IMR-90 (cell line): ENCODE data around the gene ABCF3. TPM values are rescaled to one million over a fixed set of nuclear protein-coding genes. Genes with fewer than 3 reads are reported as not detected.

ENCODE experiments used
- ATAC-seq: fragments of 200-7000 bp; cut with Tn5 transposase; 2 replicates; pipeline ENCODE4 v1.9.1; 2020; ENCODE audit warnings: low read depth, mild to moderate bottlenecking, moderate library complexity
- BruUV-seq: library from RNA; stranded (reverse); fragments of 400-500 nt; replicated peaks from 2 replicates; lab custom pipeline; 2021; lab: Mats Ljungman, UMichigan
- CTCF ChIA-PET: fragments of 300-600 bp; formaldehyde crosslinking; extraction: SDS; loops from one replicate; lab custom pipeline; 2021; ENCODE audit warnings: antibody characterized with exemption; lab: Yijun Ruan, JAX
- POLR2A ChIA-PET: fragments of 300-600 bp; sonication (Branson Sonifier 250); formaldehyde crosslinking; loops from one replicate; lab custom pipeline; 2022; ENCODE audit warnings: antibody characterized with exemption; ENCODE audit not compliant: unreplicated experiment; lab: Charles Lee
- DNase-seq: peaks from one replicate; pipeline ENCODE4 v3.0.0; 2013
- H2AFZ ChIP-seq: replicated peaks from 2 replicates; pipeline ENCODE3; 2013; ENCODE audit warnings: low read length, mild to moderate bottlenecking; ENCODE audit not compliant: poor library complexity
- H2AK5ac ChIP-seq: 2 replicates; pipeline ENCODE4 v1.6.1; 2013; ENCODE audit warnings: low read depth, low read length, inconsistent platforms
- H2AK9ac ChIP-seq: replicated peaks from 2 replicates; pipeline ENCODE3; 2013; ENCODE audit warnings: mild to moderate bottlenecking, low read depth, low read length, moderate library complexity; ENCODE audit not compliant: poor library complexity
- H2BK120ac ChIP-seq: 2 replicates; pipeline ENCODE4 v1.6.1; 2013; ENCODE audit warnings: low read depth, low read length, inconsistent platforms
- H2BK15ac ChIP-seq: 3 replicates; pipeline ENCODE4 v1.6.1; 2013; ENCODE audit warnings: low read depth, low read length, inconsistent platforms
- H2BK20ac ChIP-seq: 2 replicates; pipeline ENCODE4 v1.6.1; 2013; ENCODE audit warnings: low read depth, mild to moderate bottlenecking, inconsistent platforms, low read length, moderate library complexity
- H2BK5ac ChIP-seq: 2 replicates; pipeline ENCODE4 v1.6.1; 2013; ENCODE audit warnings: mild to moderate bottlenecking, low read depth, low read length, inconsistent platforms; ENCODE audit not compliant: poor library complexity, severe bottlenecking
- H3K14ac ChIP-seq: replicated peaks from 2 replicates; pipeline ENCODE4 v1.6.1; 2013; ENCODE audit warnings: low read depth, low read length, inconsistent platforms
- H3K18ac ChIP-seq: 2 replicates; pipeline ENCODE4 v1.6.1; 2013; ENCODE audit warnings: low read depth, low read length, control low read depth
- H3K23ac ChIP-seq: 2 replicates; pipeline ENCODE4 v1.6.1; 2013; ENCODE audit warnings: low read depth, low read length, inconsistent platforms
- H3K27ac ChIP-seq: 2 replicates; pipeline ENCODE4 v1.5.1; 2013; ENCODE audit warnings: mild to moderate bottlenecking, control low read depth, low read length; ENCODE audit not compliant: insufficient read depth
- H3K27me3 ChIP-seq: 2 replicates; pipeline ENCODE4 v1.6.1; 2013; ENCODE audit warnings: low read length; ENCODE audit not compliant: control insufficient read depth, insufficient read depth
- H3K36me3 ChIP-seq: 2 replicates; pipeline ENCODE4 v1.6.1; 2013; ENCODE audit warnings: low read length, mixed read lengths; ENCODE audit not compliant: control insufficient read depth, insufficient read depth
- H3K4ac ChIP-seq: 2 replicates; pipeline ENCODE4 v1.6.1; 2013; ENCODE audit warnings: low read depth, low read length, inconsistent platforms
- H3K4me1 ChIP-seq: 2 replicates; pipeline ENCODE4 v1.6.1; 2013; ENCODE audit warnings: low read length, mixed read lengths; ENCODE audit not compliant: control insufficient read depth, insufficient read depth
- H3K4me2 ChIP-seq: 2 replicates; pipeline ENCODE4 v1.6.1; 2013; ENCODE audit warnings: low read depth, mild to moderate bottlenecking, control low read depth, low read length, moderate library complexity
- H3K4me3 ChIP-seq: 2 replicates; pipeline ENCODE4 v1.5.1; 2013; ENCODE audit warnings: low read depth, mild to moderate bottlenecking, control low read depth, low read length, moderate library complexity; ENCODE audit not compliant: insufficient read depth
- H3K56ac ChIP-seq: 2 replicates; pipeline ENCODE4 v1.6.1; 2013; ENCODE audit warnings: low read length, inconsistent platforms; ENCODE audit not compliant: insufficient read depth; ENCODE audit errors: extremely low read depth
- H3K79me1 ChIP-seq, 2 experiments: 2 replicates each; pipeline ENCODE4 v1.6.1; 2013; ENCODE audit warnings: low read length in 2 of 2, inconsistent platforms in 1 of 2, low read depth in 1 of 2
- H3K9ac ChIP-seq: 2 replicates; pipeline ENCODE4 v1.6.1; 2013; ENCODE audit warnings: low read depth, low read length, control low read depth
- H3K9me1 ChIP-seq: 2 replicates; pipeline ENCODE4 v1.6.1; 2013; ENCODE audit warnings: low read length, inconsistent platforms; ENCODE audit not compliant: insufficient read depth
- H3K9me3 ChIP-seq: 2 replicates; pipeline ENCODE4 v1.6.1; 2013; ENCODE audit warnings: low read length; ENCODE audit not compliant: control insufficient read depth, insufficient read depth
- H4K20me1 ChIP-seq: 2 replicates; pipeline ENCODE4 v1.6.1; 2013; ENCODE audit warnings: low read length, inconsistent platforms; ENCODE audit not compliant: insufficient read depth
- H4K5ac ChIP-seq: 2 replicates; pipeline ENCODE4 v1.6.1; 2013; ENCODE audit warnings: mild to moderate bottlenecking, low read depth, low read length, control low read depth
- H4K8ac ChIP-seq, 2 experiments: 2 replicates each; pipeline ENCODE4 v1.6.1; 2013; ENCODE audit warnings: low read depth in 2 of 2, low read length in 2 of 2, control low read depth in 1 of 2, inconsistent platforms in 1 of 2
- H4K91ac ChIP-seq: 2 replicates; pipeline ENCODE4 v1.6.1; 2013; ENCODE audit warnings: low read depth, low read length, inconsistent platforms; ENCODE audit not compliant: insufficient read depth
- NFE2L2 ChIP-seq: fragments of 150-350 bp; IDR thresholded peaks from 2 replicates; pipeline ENCODE4 v1.6.1; 2016; ENCODE audit warnings: low read depth, mild to moderate bottlenecking, low read length
- RCOR1 ChIP-seq: IDR thresholded peaks from 2 replicates; pipeline ENCODE4 v1.6.1; 2012; ENCODE audit warnings: mild to moderate bottlenecking, low read length, improper control_type of control experiment; ENCODE audit not compliant: insufficient replicate concordance
- WGBS, 2 experiments: methylation state at CpG; one replicate each; pipeline versions ENCODE4 v1.1.5 to v1.1.7; 2013; ENCODE audit warnings: missing lambda C conversion rate in 2 of 2; ENCODE audit not compliant: insufficient read length in 1 of 2; ENCODE audit errors: extremely low coverage in 2 of 2; 5-methylcytosine and 5-hydroxymethylcytosine counted together
- dilution Hi-C: fragments of 300-500 bp; cut with HindIII; formaldehyde crosslinking; loops from one replicate; pipeline ENCODE4 v1.14.3; 2018; ENCODE audit warnings: low sequenced_read_pairs; ENCODE audit not compliant: unreplicated experiment
- in situ Hi-C: fragments of 300-500 bp; cut with MboI; formaldehyde crosslinking; loops from 3 replicates; pipeline ENCODE4 v1.14.3; 2019; ENCODE audit warnings: low sequenced_read_pairs, inconsistent platforms, mixed read lengths
- intact Hi-C: fragments of 100-400 bp; cut with micrococcal nuclease; formaldehyde crosslinking; loops from 2 replicates; pipeline ENCODE4 v1.10.0; 2022
- polyA plus RNA-seq, 3 experiments: library from polyadenylated mRNA; depleted of rRNA; stranded (reverse); fragments of >200 nt; gene quantifications; 2 replicates each; pipeline ENCODE4 v1.2.3, GENCODE V29; 2012; ENCODE audit warnings: low replicate concordance in 1 of 3
- total RNA-seq: library from RNA; depleted of rRNA; stranded (reverse); fragments of >200 nt; gene quantifications from 2 replicates; pipeline ENCODE4 v1.2.3, GENCODE V29; 2012
- TF ChIP-seq, protein P1 (sequence below): fragments of 150-350 bp; IDR thresholded peaks from 2 replicates; pipeline ENCODE4 v1.6.1; 2017; ENCODE audit warnings: mild to moderate bottlenecking, antibody characterized with exemption, low read length, low read depth
- TF ChIP-seq, protein P2 (sequence below): fragments of 150-350 bp; IDR thresholded peaks from 2 replicates; pipeline ENCODE4 v1.6.1; 2016; ENCODE audit warnings: low read depth, mild to moderate bottlenecking, low read length, moderate library complexity, borderline replicate concordance
- TF ChIP-seq, protein P3 (sequence below): conservative IDR thresholded peaks from 2 replicates; pipeline ENCODE4 v1.5.1; 2012; ENCODE audit warnings: mild to moderate bottlenecking, low read depth, low read length, improper control_type of control experiment

The ABCF3 gene
- total and polyA plus RNA-seq, 2 of the 4 experiments (the other 2 are of a cell fraction): 36.9 to 59.2 TPM

DNA sequence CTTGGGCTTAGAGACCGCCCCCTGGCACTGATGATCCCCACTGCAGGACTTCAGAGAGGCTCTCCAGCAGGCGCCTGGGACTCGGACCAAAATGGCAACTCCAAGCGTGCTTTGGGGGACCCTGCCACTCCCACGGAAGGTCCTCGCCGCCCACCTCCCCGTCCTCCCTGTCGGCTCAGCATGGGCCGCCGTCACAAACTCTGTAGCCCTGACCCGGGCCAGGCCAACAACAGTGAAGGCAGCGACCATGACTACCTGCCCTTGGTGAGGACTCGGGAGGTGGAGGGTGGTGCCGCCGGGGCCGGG lies 55.1 kb downstream of the ABCF3 start:
- 40% methylated on average over 1 of the region's 17 CpGs; no CpG with 5 or more reads in 1 of the 2 experiments for WGBS, 2 experiments
- no peaks in the 10 kb centered on the region for H3K4me1 ChIP-seq
- H2BK20ac ChIP-seq: no peak overlapping the region
- H3K9me3 ChIP-seq: no peaks in the 10 kb centered on the region
- dilution Hi-C loops: no loop called here
- H3K23ac ChIP-seq: no peak overlapping the region
- H3K36me3 ChIP-seq: peaks cover 33% of the 10 kb centered on the region
- no peak overlapping the region for H3K4me2 ChIP-seq
- POLR2A ChIA-PET: no interaction called here
- H3K27ac ChIP-seq: no peak overlapping the region
- no peak overlapping the region for H4K8ac ChIP-seq
- no peak overlapping the region for H2BK5ac ChIP-seq
- H3K27me3 ChIP-seq: peaks cover 9% of the 10 kb centered on the region; the same call in 1 of the 2 replicates
- ATAC-seq (no peak), DNase-seq (no peak)
- H3K56ac ChIP-seq: no peak overlapping the region
- H3K9ac ChIP-seq: no peak overlapping the region
- no peak overlapping the region for H4K91ac ChIP-seq
- CTCF ChIA-PET: no interaction called here
- no peak overlapping the region for H4K5ac ChIP-seq
- no peak overlapping the region for H2AFZ ChIP-seq
- no peak overlapping the region for H3K4me3 ChIP-seq
- intact Hi-C loops: no loop called here
- no peak overlapping the region for H3K4ac ChIP-seq
- H4K20me1 ChIP-seq: peaks cover 14% of the 10 kb centered on the region
- no peak overlapping the region for H2AK5ac ChIP-seq
- H3K79me1 ChIP-seq: peaks cover 0 to 10% of the 10 kb centered on the region in 2 experiments; a peak in 1 of 4 replicates
- H3K14ac ChIP-seq: no peak overlapping the region
- no TSS peak for BruUV-seq
- H2BK120ac ChIP-seq: no peak overlapping the region
- in situ Hi-C loops: no loop called here
- no peak overlapping the region for H3K18ac ChIP-seq
- H2AK9ac ChIP-seq: no peak overlapping the region
- no peak overlapping the region for H2BK15ac ChIP-seq
- TF ChIP-seq, protein P1, sequence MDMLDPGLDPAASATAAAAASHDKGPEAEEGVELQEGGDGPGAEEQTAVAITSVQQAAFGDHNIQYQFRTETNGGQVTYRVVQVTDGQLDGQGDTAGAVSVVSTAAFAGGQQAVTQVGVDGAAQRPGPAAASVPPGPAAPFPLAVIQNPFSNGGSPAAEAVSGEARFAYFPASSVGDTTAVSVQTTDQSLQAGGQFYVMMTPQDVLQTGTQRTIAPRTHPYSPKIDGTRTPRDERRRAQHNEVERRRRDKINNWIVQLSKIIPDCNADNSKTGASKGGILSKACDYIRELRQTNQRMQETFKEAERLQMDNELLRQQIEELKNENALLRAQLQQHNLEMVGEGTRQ: no peak
- TF ChIP-seq, protein P2, sequence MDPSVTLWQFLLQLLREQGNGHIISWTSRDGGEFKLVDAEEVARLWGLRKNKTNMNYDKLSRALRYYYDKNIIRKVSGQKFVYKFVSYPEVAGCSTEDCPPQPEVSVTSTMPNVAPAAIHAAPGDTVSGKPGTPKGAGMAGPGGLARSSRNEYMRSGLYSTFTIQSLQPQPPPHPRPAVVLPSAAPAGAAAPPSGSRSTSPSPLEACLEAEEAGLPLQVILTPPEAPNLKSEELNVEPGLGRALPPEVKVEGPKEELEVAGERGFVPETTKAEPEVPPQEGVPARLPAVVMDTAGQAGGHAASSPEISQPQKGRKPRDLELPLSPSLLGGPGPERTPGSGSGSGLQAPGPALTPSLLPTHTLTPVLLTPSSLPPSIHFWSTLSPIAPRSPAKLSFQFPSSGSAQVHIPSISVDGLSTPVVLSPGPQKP: no peak
- TF ChIP-seq NFE2L2: no peak
- TF ChIP-seq, protein P3, sequence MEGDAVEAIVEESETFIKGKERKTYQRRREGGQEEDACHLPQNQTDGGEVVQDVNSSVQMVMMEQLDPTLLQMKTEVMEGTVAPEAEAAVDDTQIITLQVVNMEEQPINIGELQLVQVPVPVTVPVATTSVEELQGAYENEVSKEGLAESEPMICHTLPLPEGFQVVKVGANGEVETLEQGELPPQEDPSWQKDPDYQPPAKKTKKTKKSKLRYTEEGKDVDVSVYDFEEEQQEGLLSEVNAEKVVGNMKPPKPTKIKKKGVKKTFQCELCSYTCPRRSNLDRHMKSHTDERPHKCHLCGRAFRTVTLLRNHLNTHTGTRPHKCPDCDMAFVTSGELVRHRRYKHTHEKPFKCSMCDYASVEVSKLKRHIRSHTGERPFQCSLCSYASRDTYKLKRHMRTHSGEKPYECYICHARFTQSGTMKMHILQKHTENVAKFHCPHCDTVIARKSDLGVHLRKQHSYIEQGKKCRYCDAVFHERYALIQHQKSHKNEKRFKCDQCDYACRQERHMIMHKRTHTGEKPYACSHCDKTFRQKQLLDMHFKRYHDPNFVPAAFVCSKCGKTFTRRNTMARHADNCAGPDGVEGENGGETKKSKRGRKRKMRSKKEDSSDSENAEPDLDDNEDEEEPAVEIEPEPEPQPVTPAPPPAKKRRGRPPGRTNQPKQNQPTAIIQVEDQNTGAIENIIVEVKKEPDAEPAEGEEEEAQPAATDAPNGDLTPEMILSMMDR: no peak
- no peak for TF ChIP-seq RCOR1
- no peaks in the 10 kb centered on the region for H3K9me1 ChIP-seq
